Testis (tissue), 2 donors: ENCODE data around the gene PNMA1.

ENCODE experiments used
- POLR2A ChIP-seq: fragments of 450-650 bp; IDR thresholded peaks from one replicate; pipeline ENCODE4 v1.6.1; 2017; ENCODE audit warnings: antibody characterized with exemption, mild to moderate bottlenecking, moderate library complexity
- TF ChIP-seq, protein P1 (sequence below), 3 experiments: fragments of 450-650 bp in 2 of 3; fragments of 200-600 bp in 1 of 3; sonication (generic) in 1 of 3; IDR thresholded peaks; one replicate each; pipeline ENCODE4 v1.5.1; 2016 to 2019; ENCODE audit warnings: antibody characterized with exemption in 3 of 3, mild to moderate bottlenecking in 2 of 3, moderate library complexity in 1 of 3

DNA sequence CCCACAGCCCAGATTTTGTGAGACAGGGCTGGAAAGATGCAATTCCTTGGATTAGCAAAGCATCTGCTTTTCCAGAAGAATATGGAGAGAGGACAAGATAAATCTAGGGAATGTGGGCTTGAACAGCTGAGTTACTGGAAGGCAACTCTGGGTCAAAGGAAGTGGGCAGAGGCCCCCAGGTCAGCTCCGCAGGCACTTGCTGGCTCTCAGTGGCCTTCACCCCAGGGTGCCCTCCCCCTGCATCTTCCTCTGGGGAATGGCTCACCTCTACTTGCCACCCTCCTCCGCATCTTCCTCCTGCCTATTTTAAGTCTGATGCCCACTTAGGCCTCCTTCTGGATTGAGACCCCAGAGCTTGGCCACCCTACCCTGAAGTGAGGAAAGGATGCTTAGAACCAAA lies 10.5 kb upstream of the PNMA1 start:
- TF ChIP-seq, protein P1, sequence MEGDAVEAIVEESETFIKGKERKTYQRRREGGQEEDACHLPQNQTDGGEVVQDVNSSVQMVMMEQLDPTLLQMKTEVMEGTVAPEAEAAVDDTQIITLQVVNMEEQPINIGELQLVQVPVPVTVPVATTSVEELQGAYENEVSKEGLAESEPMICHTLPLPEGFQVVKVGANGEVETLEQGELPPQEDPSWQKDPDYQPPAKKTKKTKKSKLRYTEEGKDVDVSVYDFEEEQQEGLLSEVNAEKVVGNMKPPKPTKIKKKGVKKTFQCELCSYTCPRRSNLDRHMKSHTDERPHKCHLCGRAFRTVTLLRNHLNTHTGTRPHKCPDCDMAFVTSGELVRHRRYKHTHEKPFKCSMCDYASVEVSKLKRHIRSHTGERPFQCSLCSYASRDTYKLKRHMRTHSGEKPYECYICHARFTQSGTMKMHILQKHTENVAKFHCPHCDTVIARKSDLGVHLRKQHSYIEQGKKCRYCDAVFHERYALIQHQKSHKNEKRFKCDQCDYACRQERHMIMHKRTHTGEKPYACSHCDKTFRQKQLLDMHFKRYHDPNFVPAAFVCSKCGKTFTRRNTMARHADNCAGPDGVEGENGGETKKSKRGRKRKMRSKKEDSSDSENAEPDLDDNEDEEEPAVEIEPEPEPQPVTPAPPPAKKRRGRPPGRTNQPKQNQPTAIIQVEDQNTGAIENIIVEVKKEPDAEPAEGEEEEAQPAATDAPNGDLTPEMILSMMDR (IDR thresholded peaks at IDR 0.05): no peak
- no peak for TF ChIP-seq POLR2A
